H9 (cell line): Measurements from ENCODE around the gene AKNA. TPM values are rescaled to one million over a fixed set of nuclear protein-coding genes. Genes with fewer than 3 reads are reported as not detected.

Experiments
- DNase-seq: peaks from one replicate; pipeline ENCODE4 v3.0.0-alpha.2; 2017
- H2AFZ ChIP-seq: one replicate; pipeline ENCODE4 v1.6.1; 2013; ENCODE audit warnings: mild to moderate bottlenecking, low read length, control low read depth, moderate library complexity
- H2AK5ac ChIP-seq: 2 replicates; pipeline ENCODE4 v1.6.1; 2013; ENCODE audit warnings: low read length, control low read depth, mixed read lengths; ENCODE audit not compliant: insufficient read length
- H2BK120ac ChIP-seq: one replicate; pipeline ENCODE4 v1.6.1; 2013; ENCODE audit warnings: low read depth, mild to moderate bottlenecking, low read length, control low read depth, inconsistent platforms; ENCODE audit not compliant: poor library complexity, severe bottlenecking
- H2BK12ac ChIP-seq: 2 replicates; pipeline ENCODE4 v1.6.1; 2013; ENCODE audit warnings: low read length, control low read depth, mixed read lengths, low read depth; ENCODE audit not compliant: insufficient read length
- H2BK15ac ChIP-seq: 2 replicates; pipeline ENCODE4 v1.6.1; 2013; ENCODE audit warnings: low read depth, low read length, control low read depth
- H2BK20ac ChIP-seq: one replicate; pipeline ENCODE4 v1.6.1; 2013; ENCODE audit warnings: low read depth, mild to moderate bottlenecking, low read length, control low read depth, inconsistent platforms; ENCODE audit not compliant: poor library complexity, severe bottlenecking
- H2BK5ac ChIP-seq: 2 replicates; pipeline ENCODE4 v1.6.1; 2013; ENCODE audit warnings: low read length, control low read depth, mixed read lengths; ENCODE audit not compliant: insufficient read length
- H3K14ac ChIP-seq: 2 replicates; pipeline ENCODE4 v1.6.1; 2013; ENCODE audit warnings: low read length, control low read depth; ENCODE audit not compliant: insufficient read depth
- H3K18ac ChIP-seq: 2 replicates; pipeline ENCODE4 v1.6.1; 2013; ENCODE audit warnings: low read depth, mild to moderate bottlenecking, mixed read lengths, low read length, control low read depth; ENCODE audit not compliant: insufficient read length
- H3K23ac ChIP-seq: 2 replicates; pipeline ENCODE4 v1.6.1; 2013; ENCODE audit warnings: low read length, control low read depth, mixed read lengths, low read depth; ENCODE audit not compliant: insufficient read length
- H3K23me2 ChIP-seq: 2 replicates; pipeline ENCODE4 v1.6.1; 2013; ENCODE audit warnings: low read depth, mild to moderate bottlenecking, mixed read lengths, low read length, control low read depth; ENCODE audit not compliant: insufficient read length, poor library complexity, severe bottlenecking
- H3K27ac ChIP-seq: 2 replicates; pipeline ENCODE4 v1.5.1; 2013; ENCODE audit warnings: low read length, control low read depth, mixed read lengths, low read depth; ENCODE audit not compliant: insufficient read length
- H3K27me3 ChIP-seq: 2 replicates; pipeline ENCODE4 v1.6.1; 2013; ENCODE audit warnings: low read length, control low read depth, inconsistent platforms; ENCODE audit not compliant: insufficient read depth
- H3K4ac ChIP-seq: 2 replicates; pipeline ENCODE4 v1.6.1; 2013; ENCODE audit warnings: low read depth, mild to moderate bottlenecking, control low read depth, inconsistent platforms, low read length, moderate library complexity
- H3K4me1 ChIP-seq: 2 replicates; pipeline ENCODE4 v1.6.1; 2013; ENCODE audit warnings: low read length, control low read depth, inconsistent platforms; ENCODE audit not compliant: insufficient read depth
- H3K4me2 ChIP-seq: 2 replicates; pipeline ENCODE4 v1.6.1; 2013; ENCODE audit warnings: low read length, control low read depth, mixed read lengths; ENCODE audit not compliant: insufficient read length, insufficient read depth
- H3K56ac ChIP-seq: 2 replicates; pipeline ENCODE4 v1.6.1; 2013; ENCODE audit warnings: low read depth, mild to moderate bottlenecking, mixed read lengths, low read length, control low read depth; ENCODE audit not compliant: insufficient read length
- H3K79me1 ChIP-seq: 2 replicates; pipeline ENCODE4 v1.6.1; 2013; ENCODE audit warnings: low read depth, mild to moderate bottlenecking, moderate library complexity, low read length, control low read depth, inconsistent platforms; ENCODE audit not compliant: insufficient read depth, poor library complexity, severe bottlenecking
- H3K79me2 ChIP-seq: 2 replicates; pipeline ENCODE4 v1.6.1; 2013; ENCODE audit warnings: low read length, control low read depth, inconsistent platforms; ENCODE audit not compliant: insufficient read depth
- H3K9ac ChIP-seq: 2 replicates; pipeline ENCODE4 v1.6.1; 2013; ENCODE audit warnings: low read length, control low read depth, mixed read lengths; ENCODE audit not compliant: insufficient read length; ENCODE audit errors: extremely low read depth
- H3K9me3 ChIP-seq: one replicate; pipeline ENCODE4 v1.6.1; 2013; ENCODE audit warnings: low read depth, low read length, inconsistent platforms; ENCODE audit not compliant: control insufficient read depth
- H3T11ph ChIP-seq: one replicate; pipeline ENCODE4 v1.6.1; 2013; ENCODE audit warnings: mild to moderate bottlenecking, low read length, control low read depth, inconsistent platforms
- H4K20me1 ChIP-seq: one replicate; pipeline ENCODE4 v1.6.1; 2013; ENCODE audit not compliant: control insufficient read depth, insufficient read length, insufficient read depth
- H4K5ac ChIP-seq: 2 replicates; pipeline ENCODE4 v1.6.1; 2013; ENCODE audit warnings: low read depth, mild to moderate bottlenecking, mixed read lengths, low read length, control low read depth; ENCODE audit not compliant: insufficient read length
- H4K8ac ChIP-seq: replicated peaks from 2 replicates; pipeline ENCODE4 v1.6.1; 2013; ENCODE audit warnings: low read length, control low read depth, mixed read lengths, low read depth; ENCODE audit not compliant: insufficient read length
- H4K91ac ChIP-seq: 2 replicates; pipeline ENCODE4 v1.6.1; 2013; ENCODE audit warnings: low read depth, mild to moderate bottlenecking, moderate library complexity, mixed read lengths, low read length, control low read depth; ENCODE audit not compliant: insufficient read length
- H3K27ac Mint-ChIP-seq, 3 experiments: 2 replicates in 2 of 3; 3 replicates in 1 of 3; pipeline ENCODE4 v1.8.0; 2020 to 2021; ENCODE audit warnings: mixed read lengths in 3 of 3, mild to moderate bottlenecking in 1 of 3, moderate library complexity in 1 of 3
- H3K27me3 Mint-ChIP-seq: 2 replicates; pipeline ENCODE4 v1.8.0; 2021; ENCODE audit warnings: low read depth, mild to moderate bottlenecking, moderate library complexity, mixed read lengths
- H3K36me3 Mint-ChIP-seq, 3 experiments: 2 replicates in 2 of 3; 3 replicates in 1 of 3; pipeline ENCODE4 v1.8.0; 2020 to 2021; ENCODE audit warnings: low read depth in 3 of 3, mixed read lengths in 3 of 3; ENCODE audit not compliant: insufficient read depth in 1 of 3
- H3K4me1 Mint-ChIP-seq, 2 experiments: 2 replicates each; pipeline ENCODE4 v1.8.0; 2020; ENCODE audit warnings: mixed read lengths in 2 of 2
- H3K4me3 Mint-ChIP-seq, 2 experiments: 2 replicates in 1 of 2; 3 replicates in 1 of 2; pipeline ENCODE4 v1.8.0; 2020 to 2021; ENCODE audit warnings: mild to moderate bottlenecking in 2 of 2, mixed read lengths in 2 of 2, moderate library complexity in 1 of 2
- H3K9me3 Mint-ChIP-seq, 2 experiments: 2 replicates in 1 of 2; 3 replicates in 1 of 2; pipeline ENCODE4 v1.8.0; 2020; ENCODE audit warnings: mild to moderate bottlenecking in 2 of 2, mixed read lengths in 2 of 2, moderate library complexity in 1 of 2
- WGBS: extraction: QIAGEN DNeasy Blood & Tissue Kit; methylation state at CpG from one replicate; pipeline ENCODE4 v1.1.7; 2013; ENCODE audit warnings: missing lambda C conversion rate, low lambda C conversion rate, mixed read lengths; ENCODE audit not compliant: insufficient read length; ENCODE audit errors: extremely low coverage; 5-methylcytosine and 5-hydroxymethylcytosine counted together
- total RNA-seq: library from RNA; stranded (reverse); gene quantifications from 2 replicates; pipeline ENCODE4 v1.2.1, GENCODE V29; 2021
- TF ChIP-seq, protein P1 (sequence below): fragments of 200-600 bp; sonication (generic); conservative IDR thresholded peaks from 3 replicates; pipeline ENCODE4 v1.8.0; 2021; ENCODE audit warnings: antibody characterized with exemption, mild to moderate bottlenecking

The AKNA gene
- total RNA-seq, 1 experiment from 2014 or later: 19.7 TPM

DNA sequence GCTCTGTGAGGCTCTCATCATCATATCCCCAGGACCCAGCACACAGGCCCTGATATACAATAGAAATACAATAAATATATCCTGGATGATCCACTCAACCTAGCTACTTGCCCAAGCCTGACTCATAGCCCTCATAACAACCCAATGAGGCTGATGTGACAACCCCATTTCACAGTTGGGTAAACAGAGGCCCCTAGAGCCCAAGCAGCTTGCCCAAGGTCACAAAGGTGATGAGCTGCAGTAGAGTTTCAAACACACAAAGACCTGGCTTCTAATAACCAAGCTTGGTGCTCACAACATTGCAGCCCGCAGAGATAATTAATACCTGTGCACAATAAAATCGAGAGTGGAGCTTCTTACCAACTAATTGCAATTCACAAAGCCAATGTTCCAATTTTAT is 3.2 kb upstream of the AKNA start:
- Mint-ChIP-seq H3K27ac (peak overlapping the region in 1 of 3 experiments; percentile 73; a peak in 2 of 7 replicates), H3K4me1 (peaks cover 57 to 61% of the 10 kb centered on the region in 2 experiments), H3K27me3 (no peaks in the 10 kb centered on the region), H3K9me3 (no peaks in the 10 kb centered on the region), H3K36me3 (peaks cover 0 to 16% (median 0%) of the 10 kb centered on the region in 3 experiments; a peak in 4 of 7 replicates), H3K4me3 (no peak overlapping the region)
- no peak overlapping the region for H2AK5ac ChIP-seq
- no peaks in the 10 kb centered on the region; the same call in 1 of the 2 replicates for H3K79me2 ChIP-seq
- no peaks in the 10 kb centered on the region for H4K20me1 ChIP-seq
- TF ChIP-seq, protein P1, sequence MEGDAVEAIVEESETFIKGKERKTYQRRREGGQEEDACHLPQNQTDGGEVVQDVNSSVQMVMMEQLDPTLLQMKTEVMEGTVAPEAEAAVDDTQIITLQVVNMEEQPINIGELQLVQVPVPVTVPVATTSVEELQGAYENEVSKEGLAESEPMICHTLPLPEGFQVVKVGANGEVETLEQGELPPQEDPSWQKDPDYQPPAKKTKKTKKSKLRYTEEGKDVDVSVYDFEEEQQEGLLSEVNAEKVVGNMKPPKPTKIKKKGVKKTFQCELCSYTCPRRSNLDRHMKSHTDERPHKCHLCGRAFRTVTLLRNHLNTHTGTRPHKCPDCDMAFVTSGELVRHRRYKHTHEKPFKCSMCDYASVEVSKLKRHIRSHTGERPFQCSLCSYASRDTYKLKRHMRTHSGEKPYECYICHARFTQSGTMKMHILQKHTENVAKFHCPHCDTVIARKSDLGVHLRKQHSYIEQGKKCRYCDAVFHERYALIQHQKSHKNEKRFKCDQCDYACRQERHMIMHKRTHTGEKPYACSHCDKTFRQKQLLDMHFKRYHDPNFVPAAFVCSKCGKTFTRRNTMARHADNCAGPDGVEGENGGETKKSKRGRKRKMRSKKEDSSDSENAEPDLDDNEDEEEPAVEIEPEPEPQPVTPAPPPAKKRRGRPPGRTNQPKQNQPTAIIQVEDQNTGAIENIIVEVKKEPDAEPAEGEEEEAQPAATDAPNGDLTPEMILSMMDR: no peak
- no peak overlapping the region for H3K23ac ChIP-seq
- no peak overlapping the region for H2BK20ac ChIP-seq
- no peak for DNase-seq
- WGBS: no CpG with 5 or more reads among the region's 2 CpGs
- H2BK5ac ChIP-seq: no peak overlapping the region
- H4K5ac ChIP-seq: no peak overlapping the region
- H3K9me3 ChIP-seq: no peaks in the 10 kb centered on the region
- no peak overlapping the region for H3K56ac ChIP-seq
- H3K14ac ChIP-seq: no peak overlapping the region
- no peak overlapping the region for H2BK15ac ChIP-seq
- H2BK12ac ChIP-seq: no peak overlapping the region
- H3K4me1 ChIP-seq: peaks cover 3% of the 10 kb centered on the region; the same call in 1 of the 2 replicates
- H3K4me2 ChIP-seq: no peak overlapping the region
- H3K9ac ChIP-seq: no peak overlapping the region
- no peaks in the 10 kb centered on the region for H3K23me2 ChIP-seq
- no peak overlapping the region for H3K4ac ChIP-seq
- no peak overlapping the region for H3K18ac ChIP-seq
- H2BK120ac ChIP-seq: no peak overlapping the region
- no peaks in the 10 kb centered on the region for H3K27me3 ChIP-seq
- H2AFZ ChIP-seq: no peak overlapping the region
- no peak overlapping the region for H4K91ac ChIP-seq
- no peak overlapping the region for H4K8ac ChIP-seq
- H3T11ph ChIP-seq: no peak overlapping the region
- no peak overlapping the region for H3K27ac ChIP-seq
- no peaks in the 10 kb centered on the region for H3K79me1 ChIP-seq
